Heart left ventricle (tissue), 16 donors: ENCODE data around the gene HTT. TPM values are rescaled to one million over a fixed set of nuclear protein-coding genes. Genes with fewer than 3 reads are reported as not detected.

Experiments
- ATAC-seq, 4 donors: fragments of 200-7000 bp; cut with Tn5 transposase; one replicate each; pipeline ENCODE4 v1.9.1; 2020 to 2022; ENCODE audit warnings: moderate library complexity in 4 of 4, mild to moderate bottlenecking in 3 of 4, moderate number of reproducible peaks in 1 of 4
- DNase-seq, 5 donors: peaks; one replicate each; pipeline ENCODE4 v3.0.0-alpha.2; 2020
- H3K27ac ChIP-seq, 12 donors: fragments of 200-600 bp; sonication (generic) in 4 of 12; one replicate each; pipeline versions ENCODE4 v1.5.0 to v1.8.0; 2016 to 2022; ENCODE audit warnings: mild to moderate bottlenecking in 2 of 12
- H3K27me3 ChIP-seq, 9 donors: fragments of 200-600 bp; sonication (generic) in 2 of 9; one replicate each; pipeline versions ENCODE4 v1.5.1 to v1.8.0; 2016 to 2022; ENCODE audit warnings: mild to moderate bottlenecking in 3 of 9
- H3K36me3 ChIP-seq, 9 donors: fragments of 200-600 bp; sonication (generic) in 2 of 9; one replicate each; pipeline versions ENCODE4 v1.5.0 to v1.8.0; 2018 to 2022; ENCODE audit warnings: mild to moderate bottlenecking in 2 of 9
- H3K4me1 ChIP-seq, 12 donors: fragments of 200-600 bp; sonication (generic) in 4 of 12; one replicate each; pipeline versions ENCODE4 v1.5.0 to v1.8.0; 2016 to 2022; ENCODE audit warnings: mild to moderate bottlenecking in 3 of 12
- H3K4me3 ChIP-seq, 12 donors: fragments of 200-600 bp; sonication (generic) in 4 of 12; one replicate each; pipeline versions ENCODE4 v1.5.0 to v1.8.0; 2017 to 2022; ENCODE audit warnings: mild to moderate bottlenecking in 9 of 12, moderate library complexity in 4 of 12
- H3K9me3 ChIP-seq, 12 donors: fragments of 200-600 bp; sonication (generic) in 4 of 12; one replicate each; pipeline versions ENCODE4 v1.5.0 to v1.8.0; 2016 to 2022; ENCODE audit warnings: mild to moderate bottlenecking in 1 of 12
- CTCF ChIP-seq, 12 donors: fragments of 200-600 bp; sonication (generic) in 4 of 12; IDR thresholded peaks; one replicate each; pipeline versions ENCODE4 v1.5.0 to v1.8.0; 2018 to 2022; ENCODE audit warnings: antibody characterized with exemption in 12 of 12, mild to moderate bottlenecking in 5 of 12
- POLR2A ChIP-seq, 2 donors: fragments of 450-650 bp; IDR thresholded peaks; one replicate each; pipeline ENCODE4 v1.6.1; 2017; ENCODE audit warnings: antibody characterized with exemption in 2 of 2, mild to moderate bottlenecking in 2 of 2, moderate library complexity in 2 of 2
- WGBS, 4 donors: extraction: QIAGEN DNeasy Blood & Tissue Kit in 2 of 4; methylation state at CpG; one replicate each; pipeline versions ENCODE4 v1.1.5 to v1.1.7; 2013 to 2018; 5-methylcytosine and 5-hydroxymethylcytosine counted together
- intact Hi-C, 10 donors: fragments of 100-400 bp; cut with DNase I; formaldehyde crosslinking; loops; one replicate each; pipeline versions ENCODE4 v1.11.1 to v1.14.2; 2022
- polyA plus RNA-seq, 2 donors: library from polyadenylated mRNA; stranded (reverse); fragments of 200-250 nt; gene quantifications; one replicate each; pipeline ENCODE4 v1.2.3, GENCODE V29; 2013
- total RNA-seq, 9 donors: library from RNA; depleted of rRNA in 2 of 9; stranded (reverse); fragments of >200 nt in 2 of 9; fragmentation: NEBNext Ultra II Directional in 3 of 9; extraction: Animal tissue kit (Norgen Biotek cat#: 25700) in 3 of 9; gene quantifications; one replicate each; pipeline versions ENCODE4 v1.1.0 to v1.2.4, GENCODE V29; 2016 to 2023
- donor health status: ischemic (EF 13 %, LVEDD 7.1; RV severe dilation, severe dysfunction).
- donor health status: healthy with polysubstance abuse.
- donor health status: DM: no; HTN: yes; CAD: no.
- donor health status: DM: no; HTN: no; CAD: no.
- donor health status: ischemic (EF 25% LVEDD 6.9; RV normal size, moderate dysfunction).
- donor health status: ischemic (EF 25% LVEDD 5.7; RV mildly dilated, moderate dysfunction).
- donor health status: healthy.
- donor health status: DM: yes; HTN: yes; CAD: no.
- donor health status: ischemic (EF 35%, LVEDD 5.7; RV mildly dilated, moderate dysfunction).
- donor health status: nonischemic (EF 11% LVEDD 7.7; RV severe dilation, severe dysfunction).
- donor health status: DM: yes; HTN: yes; CAD: no.
- donor health status: PGD.
- donor health status: ischemic (EF 29% LVEDD 5.4; RV normal size, mild dysfunction).
- donor health status: nonischemic (EF 23%, LVEDD 6.1; RV moderate dilation, normal function).

HTT gene
- total and polyA plus RNA-seq, 11 donors, result 13.9 to 122 (median 25.1) TPM

GRCh38 chr4:3213661-3214250 is 139.3 kb downstream of the HTT start:
- Histone ChIP-seq H3K4me3 (no peak overlapping the region), H3K4me1 (no peaks in the 10 kb centered on the region), H3K27me3 (no peaks in the 10 kb centered on the region), H3K27ac (no peak overlapping the region), H3K9me3 (no peaks in the 10 kb centered on the region), H3K36me3 (peaks cover 0 to 99% (median 93%) of the 10 kb centered on the region in 9 donors)
- intact Hi-C loops, result no loop called here
- TF ChIP-seq CTCF (IDR thresholded peaks at IDR 0.05), result no peak
- no peak for TF ChIP-seq POLR2A (IDR thresholded peaks at IDR 0.05)
- ATAC-seq (no peak), DNase-seq (no peak)
- WGBS, 4 donors, result 91 to 95% (median 94%) methylated on average over 15 of the region's 15 CpGs

GRCh38 chr4:3215256-3215655 is 140.8 kb downstream of the HTT start:
- TF ChIP-seq CTCF (IDR thresholded peaks at IDR 0.05) (no peak), POLR2A (IDR thresholded peaks at IDR 0.05) (no peak)
- Histone ChIP-seq H3K27ac (no peak overlapping the region), H3K9me3 (no peaks in the 10 kb centered on the region), H3K27me3 (no peaks in the 10 kb centered on the region), H3K36me3 (peaks cover 0 to 98% (median 93%) of the 10 kb centered on the region in 9 donors), H3K4me1 (peaks cover 0 to 9% (median 0%) of the 10 kb centered on the region in 12 donors), H3K4me3 (no peak overlapping the region)
- WGBS, 4 donors, result 92 to 95% (median 93%) methylated on average over 12 of the region's 12 CpGs
- intact Hi-C loops, result no loop called here
- no peak for DNase-seq
- no peak for ATAC-seq

- no peak for DNase-seq
- H3K4me3 ChIP-seq, result no peak overlapping the region
- H3K9me3 ChIP-seq, result no peaks in the 10 kb centered on the region
- peaks cover 0 to 99% (median 94%) of the 10 kb centered on the region in 9 donors for H3K36me3 ChIP-seq
- no peak for ATAC-seq
- TF ChIP-seq CTCF (IDR thresholded peaks at IDR 0.05), result no peak
- no peak for TF ChIP-seq POLR2A (IDR thresholded peaks at IDR 0.05)
- no peaks in the 10 kb centered on the region for H3K27me3 ChIP-seq
- H3K4me1 ChIP-seq, result peaks cover 0 to 12% (median 0%) of the 10 kb centered on the region in 12 donors
- WGBS, 4 donors, result 94 to 99% (median 96%) methylated on average over 4 of the region's 4 CpGs
- intact Hi-C loops, result no loop called here
- no peak overlapping the region for H3K27ac ChIP-seq
Measured at GRCh38 chr4:3215733-3216132, 141.3 kb downstream of the HTT start.

- Histone ChIP-seq H3K4me1 (peaks cover 0 to 13% (median 0%) of the 10 kb centered on the region in 12 donors), H3K4me3 (no peak overlapping the region), H3K9me3 (no peaks in the 10 kb centered on the region), H3K27ac (no peak overlapping the region), H3K36me3 (peaks cover 0 to 99% (median 96%) of the 10 kb centered on the region in 9 donors), H3K27me3 (no peaks in the 10 kb centered on the region)
- DNase-seq, result peak in 1 of 5 donors; percentile 3
- WGBS, 4 donors, result 83 to 89% (median 87%) methylated on average over 2 of the region's 2 CpGs
- TF ChIP-seq POLR2A (IDR thresholded peaks at IDR 0.05) (no peak), CTCF (IDR thresholded peaks at IDR 0.05) (no peak)
- intact Hi-C loops, result no loop called here
- ATAC-seq, result no peak
Measured at GRCh38 chr4:3217266-3217665, 142.8 kb downstream of the HTT start.
